Activated CD8-positive, alpha-beta T cell treated with anti-CD3 and anti-CD28 coated beads, Interleukin-2, amount 10 ng/mL, durations not matched to agents 7 days and 5 days (primary cell): ENCODE results near the gene TOMM22. TPM values are rescaled to one million over a fixed set of nuclear protein-coding genes. Genes with fewer than 3 reads are reported as not detected.

Experiments used
- ATAC-seq: fragments of 150-1000 bp; cut with Tn5 transposase; one replicate; pipeline ENCODE4 v1.10.0; 2021; ENCODE audit warnings: moderate library complexity
- CTCF ChIA-PET: fragments of 350-600 bp; sonication (Branson Sonifier 250); formaldehyde crosslinking; loops from one replicate; lab custom pipeline; 2021; ENCODE audit warnings: antibody characterized with exemption; lab: Charles Lee
- POLR2A ChIA-PET: fragments of 350-600 bp; sonication (Branson Sonifier 250); formaldehyde crosslinking; loops from one replicate; lab custom pipeline; 2021; ENCODE audit warnings: antibody characterized with exemption; lab: Charles Lee
- DNase-seq: peaks from one replicate; pipeline ENCODE4 v3.0.0-alpha.2; 2020
- H3K27ac Mint-ChIP-seq: one replicate; pipeline ENCODE4 v1.8.0; 2021; ENCODE audit warnings: mild to moderate bottlenecking, mixed read lengths
- H3K27me3 Mint-ChIP-seq: one replicate; pipeline ENCODE4 v1.8.0; 2021; ENCODE audit warnings: low read depth, mixed read lengths
- H3K36me3 Mint-ChIP-seq: one replicate; pipeline ENCODE4 v1.8.0; 2021; ENCODE audit warnings: low read depth, mixed read lengths
- H3K4me1 Mint-ChIP-seq: one replicate; pipeline ENCODE4 v1.8.0; 2021; ENCODE audit warnings: low read depth, mixed read lengths
- H3K4me3 Mint-ChIP-seq: one replicate; pipeline ENCODE4 v1.8.0; 2021; ENCODE audit warnings: mild to moderate bottlenecking, mixed read lengths
- H3K9me3 Mint-ChIP-seq: one replicate; pipeline ENCODE4 v1.8.0; 2022; ENCODE audit warnings: mixed read lengths; ENCODE audit not compliant: insufficient read depth
- total RNA-seq, 2 experiments: library from RNA; stranded (reverse); gene quantifications; one replicate each; pipeline ENCODE4 v1.2.3, GENCODE V29; 2021

Gene TOMM22
- total RNA-seq, 2 experiments from 2014 or later, result 91.3 to 98.7 TPM

DNA sequence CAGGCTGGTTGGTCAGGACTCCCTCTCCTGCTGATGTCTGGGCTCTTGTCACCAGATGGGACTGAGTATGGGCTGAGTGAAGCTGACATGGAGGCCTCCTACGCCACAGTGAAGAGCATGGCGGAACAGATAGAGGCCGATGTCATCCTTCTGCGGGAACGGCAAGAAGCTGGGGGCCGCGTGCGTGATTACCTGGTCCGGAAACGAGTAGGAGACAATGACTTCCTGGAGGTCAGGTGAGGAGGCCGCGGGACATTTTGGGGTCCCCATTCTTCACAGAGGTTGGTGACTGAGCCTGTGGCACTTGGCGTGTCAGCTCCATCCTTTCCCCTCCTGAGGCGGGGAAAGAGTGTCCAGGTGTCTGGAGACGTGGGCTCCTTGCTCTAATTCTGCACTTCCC is 34.1 kb downstream of the TOMM22 start:
- Mint-ChIP-seq H3K27me3 (no peaks in the 10 kb centered on the region), H3K4me1 (peaks cover 31% of the 10 kb centered on the region), H3K36me3 (peaks cover 33% of the 10 kb centered on the region), H3K9me3 (no peaks in the 10 kb centered on the region), H3K27ac (no peak overlapping the region), H3K4me3 (no peak overlapping the region)
- ATAC-seq, result no peak
- POLR2A ChIA-PET, result interaction anchor here (1.3 to 1.5 kb wide), 3 partner anchors 8 to 40 kb away, joined by 4 to 5 read pairs (median 4); partner anchors contain the start of gene SUN2
- no peak for DNase-seq
- CTCF ChIA-PET, result interaction anchor here (4.3 kb wide), 1 partner anchor 9 kb away, joined by 21 read pairs; no protein-coding TSS in a partner anchor

DNA sequence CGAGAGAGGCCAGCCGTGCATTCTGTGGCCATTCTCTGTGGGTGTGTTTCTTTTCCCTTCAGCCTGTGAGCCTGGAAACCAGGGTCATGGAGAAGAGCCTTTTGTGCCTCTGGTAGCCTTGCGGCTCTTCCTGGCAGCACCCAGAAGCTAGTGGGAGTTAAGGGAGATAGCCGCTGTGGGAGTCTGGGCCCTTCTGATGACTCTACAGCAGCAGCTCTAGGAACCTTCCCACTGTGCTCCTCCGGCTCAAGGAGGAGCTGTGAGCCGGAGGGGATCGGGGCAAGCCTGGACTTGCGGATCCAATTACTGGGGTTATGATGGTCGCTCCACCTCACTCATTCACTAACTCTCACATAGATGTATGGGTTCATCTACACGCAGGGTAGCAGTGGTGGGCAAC is 34.5 kb downstream of the TOMM22 start:
- no peaks in the 10 kb centered on the region for H3K27me3 Mint-ChIP-seq
- CTCF ChIA-PET, result interaction anchor here (1.1 to 4.3 kb wide), 2 partner anchors 9 to 17 kb away, joined by 3 to 21 read pairs; no protein-coding TSS in a partner anchor
- peaks cover 30% of the 10 kb centered on the region for H3K36me3 Mint-ChIP-seq
- POLR2A ChIA-PET, result interaction anchor here (1.5 kb wide), 1 partner anchor 9 kb away, joined by 4 read pairs; no protein-coding TSS in a partner anchor
- H3K4me1 Mint-ChIP-seq, result peaks cover 28% of the 10 kb centered on the region
- ATAC-seq (no peak), DNase-seq (no peak)
- H3K4me3 Mint-ChIP-seq, result no peak overlapping the region
- H3K27ac Mint-ChIP-seq, result peak overlapping the region; percentile 62
- H3K9me3 Mint-ChIP-seq, result no peaks in the 10 kb centered on the region

DNA sequence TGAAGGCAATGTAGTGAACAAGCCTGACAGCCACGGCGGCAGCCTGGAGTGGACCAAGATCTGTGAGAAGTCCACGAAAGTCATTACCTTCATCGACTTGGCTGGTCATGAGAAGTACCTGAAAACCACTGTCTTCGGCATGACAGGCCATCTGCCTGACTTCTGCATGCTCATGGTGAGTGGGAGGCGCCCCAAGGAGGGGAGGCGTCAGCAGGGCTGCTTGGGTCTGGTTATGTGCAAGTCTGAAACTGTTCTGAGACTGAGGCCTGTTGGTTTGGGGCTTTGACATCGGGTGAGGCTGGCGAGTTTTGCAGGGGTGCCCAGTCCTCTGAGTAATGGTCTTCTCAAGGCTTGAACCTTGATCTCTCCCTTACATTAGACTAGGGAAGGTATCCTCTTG is 35.1 kb downstream of the TOMM22 start:
- no peaks in the 10 kb centered on the region for H3K27me3 Mint-ChIP-seq
- CTCF ChIA-PET, result interaction anchor here (0.6 to 4.3 kb wide), 3 partner anchors 8 to 16 kb away, joined by 3 to 21 read pairs (median 3); no protein-coding TSS in a partner anchor
- peaks cover 33% of the 10 kb centered on the region for H3K36me3 Mint-ChIP-seq
- POLR2A ChIA-PET, result interaction anchor here (1.3 to 2.1 kb wide), 3 partner anchors 9 to 35 kb away, joined by 3 to 8 read pairs (median 4); partner anchors contain the start of gene TOMM22
- H3K27ac Mint-ChIP-seq, result peak overlapping the region; percentile 62
- H3K4me1 Mint-ChIP-seq, result peaks cover 28% of the 10 kb centered on the region
- DNase-seq, result no peak
- no peak for ATAC-seq
- no peaks in the 10 kb centered on the region for H3K9me3 Mint-ChIP-seq
- no peak overlapping the region for H3K4me3 Mint-ChIP-seq

DNA sequence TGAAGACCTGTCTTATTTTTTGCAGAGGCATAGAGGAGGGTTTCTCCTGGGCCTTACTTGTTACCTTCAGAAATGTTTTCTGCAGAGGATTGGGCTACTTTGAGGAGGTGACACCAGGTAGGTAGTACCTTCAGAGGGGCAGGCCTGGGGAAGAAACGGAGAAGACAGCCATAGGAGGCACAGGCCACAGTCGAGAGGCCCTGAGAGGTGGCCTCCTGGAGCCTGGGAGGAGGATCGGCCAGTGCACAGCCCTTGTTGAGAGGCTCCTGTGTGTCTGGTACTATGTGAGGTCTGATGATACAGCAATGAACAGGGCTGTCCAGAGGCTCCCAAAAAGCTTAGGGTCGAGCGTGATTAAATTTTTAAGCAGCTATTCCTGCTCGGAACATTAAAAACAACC is 35.5 kb downstream of the TOMM22 start:
- Mint-ChIP-seq H3K27me3 (no peaks in the 10 kb centered on the region), H3K36me3 (peaks cover 34% of the 10 kb centered on the region), H3K4me1 (peaks cover 25% of the 10 kb centered on the region), H3K4me3 (no peak overlapping the region), H3K9me3 (no peaks in the 10 kb centered on the region), H3K27ac (no peak overlapping the region)
- CTCF ChIA-PET, result interaction anchor here (0.6 to 1.1 kb wide), 2 partner anchors 10 to 16 kb away, joined by 3 read pairs; no protein-coding TSS in a partner anchor
- POLR2A ChIA-PET, result interaction anchor here (1.3 to 2.1 kb wide), 3 partner anchors 16 to 36 kb away, joined by 3 to 12 read pairs (median 8); partner anchors contain the start of gene TOMM22
- ATAC-seq, result no peak
- no peak for DNase-seq

DNA sequence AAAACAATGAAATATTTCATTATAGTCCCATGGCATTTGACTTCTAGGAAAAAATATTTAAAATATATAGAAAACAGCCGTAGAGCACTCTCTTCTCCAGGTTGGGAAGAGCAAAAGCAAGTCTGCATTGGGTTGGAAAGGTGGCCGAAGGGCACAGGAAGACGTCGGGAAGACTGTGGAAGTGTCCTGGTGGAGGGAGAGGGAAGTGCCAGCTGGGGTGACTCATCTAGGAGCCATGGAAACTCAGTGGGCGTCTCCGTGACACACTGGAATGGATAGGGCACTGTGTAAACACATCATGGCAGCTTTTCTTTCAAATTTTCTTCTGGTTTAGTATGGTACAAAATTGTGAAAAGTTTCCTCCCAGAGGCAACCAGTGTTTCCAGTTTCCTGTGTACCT is 36.7 kb downstream of the TOMM22 start:
- no peak overlapping the region for H3K4me3 Mint-ChIP-seq
- ATAC-seq (no peak), DNase-seq (no peak)
- ChIA-PET CTCF (interaction anchor here (0.9 kb wide), 1 partner anchor 15 kb away, joined by 3 read pairs; no protein-coding TSS in a partner anchor), POLR2A (interaction anchor here (1.0 to 2.1 kb wide), 4 partner anchors 14 to 37 kb away, joined by 3 to 12 read pairs (median 6); partner anchors contain the start of gene TOMM22)
- H3K36me3 Mint-ChIP-seq, result peaks cover 36% of the 10 kb centered on the region
- peaks cover 16% of the 10 kb centered on the region for H3K4me1 Mint-ChIP-seq
- no peaks in the 10 kb centered on the region for H3K9me3 Mint-ChIP-seq
- H3K27me3 Mint-ChIP-seq, result no peaks in the 10 kb centered on the region
- no peak overlapping the region for H3K27ac Mint-ChIP-seq

DNA sequence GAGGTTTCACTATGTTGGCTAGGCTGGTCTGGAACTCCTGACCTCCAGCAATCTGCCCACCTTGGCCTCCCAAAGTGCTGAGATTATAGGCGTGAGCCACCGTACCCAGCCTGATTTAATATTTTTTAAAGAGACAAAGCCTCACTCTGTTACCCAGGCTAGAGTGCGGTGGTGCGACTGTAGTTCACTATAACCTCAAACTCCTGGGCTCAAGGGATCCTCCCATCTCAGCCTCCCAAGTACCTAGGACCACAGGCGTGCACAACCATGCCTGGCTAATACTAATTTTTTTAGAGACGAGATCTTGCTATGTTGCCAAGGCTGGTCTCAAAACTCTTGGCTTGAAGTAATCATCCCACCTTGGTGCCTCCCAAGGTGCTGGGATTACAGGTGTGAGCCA is 37.4 kb downstream of the TOMM22 start:
- CTCF ChIA-PET, result no interaction called here
- DNase-seq, result no peak
- Mint-ChIP-seq H3K27me3 (no peaks in the 10 kb centered on the region), H3K36me3 (peaks cover 42% of the 10 kb centered on the region), H3K27ac (no peak overlapping the region), H3K4me3 (no peak overlapping the region), H3K9me3 (no peaks in the 10 kb centered on the region), H3K4me1 (peaks cover 11% of the 10 kb centered on the region)
- POLR2A ChIA-PET, result interaction anchor here (2.1 kb wide), 2 partner anchors 14 to 16 kb away, joined by 8 to 12 read pairs; no protein-coding TSS in a partner anchor
- no peak for ATAC-seq

DNA sequence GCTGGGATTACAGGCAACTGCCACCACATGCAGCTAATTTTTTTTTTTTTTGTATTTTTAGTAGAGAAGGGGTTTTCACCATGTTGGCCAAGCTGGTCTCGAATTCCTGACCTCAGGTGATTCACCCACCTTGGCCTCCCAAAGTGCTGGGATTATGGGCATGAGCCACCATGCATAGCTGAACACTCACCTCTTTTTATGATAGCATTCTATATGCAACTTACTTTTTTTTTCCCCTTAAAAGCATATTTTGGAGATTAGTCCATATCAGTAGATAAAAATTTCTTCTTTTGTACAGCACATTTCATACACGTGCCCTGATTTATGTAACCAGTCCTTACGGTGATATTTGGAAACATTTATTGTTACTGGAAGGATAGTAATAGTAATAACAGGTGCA is 38.6 kb downstream of the TOMM22 start:
- ATAC-seq (no peak), DNase-seq (no peak)
- H3K27ac Mint-ChIP-seq, result no peak overlapping the region
- no peaks in the 10 kb centered on the region for H3K9me3 Mint-ChIP-seq
- no peak overlapping the region for H3K4me3 Mint-ChIP-seq
- CTCF ChIA-PET, result interaction anchor here (1.3 kb wide), 1 partner anchor 27 kb away, joined by 3 read pairs; no protein-coding TSS in a partner anchor
- H3K27me3 Mint-ChIP-seq, result no peaks in the 10 kb centered on the region
- peaks cover 53% of the 10 kb centered on the region for H3K36me3 Mint-ChIP-seq
- POLR2A ChIA-PET, result no interaction called here
- peaks cover under 1% of the 10 kb centered on the region for H3K4me1 Mint-ChIP-seq

DNA sequence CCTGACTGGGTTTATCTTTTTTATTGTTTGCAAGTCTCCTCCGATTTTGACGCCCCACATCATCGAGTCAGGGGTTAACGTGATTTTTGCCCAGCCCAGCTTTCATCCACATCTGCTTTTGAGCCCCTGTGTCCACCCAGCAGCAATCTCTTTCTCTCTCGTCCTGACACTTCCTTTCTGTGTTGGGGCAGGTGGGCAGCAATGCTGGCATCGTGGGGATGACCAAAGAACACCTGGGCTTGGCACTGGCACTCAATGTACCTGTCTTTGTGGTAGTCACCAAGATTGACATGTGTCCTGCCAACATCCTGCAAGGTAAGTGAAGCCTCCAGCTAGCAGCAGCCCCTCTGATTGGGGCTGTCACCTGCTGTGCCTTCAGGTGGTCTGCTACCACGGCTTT is 39.8 kb downstream of the TOMM22 start:
- CTCF ChIA-PET, result interaction anchor here (0.8 to 4.3 kb wide), 4 partner anchors 10 to 48 kb away, joined by 3 to 57 read pairs (median 26); partner anchors contain the start of gene GTPBP1
- Mint-ChIP-seq H3K36me3 (peaks cover 55% of the 10 kb centered on the region), H3K4me3 (no peak overlapping the region), H3K27me3 (no peaks in the 10 kb centered on the region), H3K4me1 (no peaks in the 10 kb centered on the region), H3K9me3 (no peaks in the 10 kb centered on the region), H3K27ac (no peak overlapping the region)
- DNase-seq, result no peak
- POLR2A ChIA-PET, result interaction anchor here (0.5 to 6.0 kb wide), 2 partner anchors 12 to 36 kb away, joined by 3 to 41 read pairs; no protein-coding TSS in a partner anchor
- no peak for ATAC-seq

DNA sequence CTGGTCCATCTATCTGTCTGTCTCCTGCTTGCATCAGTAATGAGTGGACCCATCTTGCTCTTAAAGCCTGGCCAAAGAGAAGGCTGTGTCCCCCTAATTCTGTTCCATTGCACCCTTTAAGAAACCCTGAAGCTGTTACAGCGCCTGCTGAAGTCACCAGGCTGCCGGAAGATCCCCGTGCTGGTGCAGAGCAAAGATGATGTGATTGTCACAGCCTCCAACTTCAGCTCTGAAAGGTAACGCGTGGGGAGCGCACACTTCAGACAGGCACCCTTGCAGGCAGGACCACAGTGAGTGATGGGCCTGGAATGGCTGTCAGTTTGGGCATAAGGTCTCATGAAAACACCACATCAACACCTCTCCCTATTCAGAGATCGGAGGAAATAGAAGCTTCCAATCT is 42.4 kb downstream of the TOMM22 start:
- ChIA-PET POLR2A (interaction anchor here (0.8 to 6.0 kb wide), 3 partner anchors 9 to 28 kb away, joined by 3 to 41 read pairs (median 4); no protein-coding TSS in a partner anchor), CTCF (interaction anchor here (0.7 to 4.3 kb wide), 16 partner anchors 9 to 232 kb away, joined by 3 to 57 read pairs (median 6); partner anchors contain the start of genes GTPBP1 and TOMM22)
- no peaks in the 10 kb centered on the region for H3K27me3 Mint-ChIP-seq
- DNase-seq, result no peak
- H3K27ac Mint-ChIP-seq, result no peak overlapping the region
- H3K4me3 Mint-ChIP-seq, result no peak overlapping the region
- no peaks in the 10 kb centered on the region for H3K4me1 Mint-ChIP-seq
- H3K36me3 Mint-ChIP-seq, result peaks cover 61% of the 10 kb centered on the region
- ATAC-seq, result no peak
- no peaks in the 10 kb centered on the region for H3K9me3 Mint-ChIP-seq

DNA sequence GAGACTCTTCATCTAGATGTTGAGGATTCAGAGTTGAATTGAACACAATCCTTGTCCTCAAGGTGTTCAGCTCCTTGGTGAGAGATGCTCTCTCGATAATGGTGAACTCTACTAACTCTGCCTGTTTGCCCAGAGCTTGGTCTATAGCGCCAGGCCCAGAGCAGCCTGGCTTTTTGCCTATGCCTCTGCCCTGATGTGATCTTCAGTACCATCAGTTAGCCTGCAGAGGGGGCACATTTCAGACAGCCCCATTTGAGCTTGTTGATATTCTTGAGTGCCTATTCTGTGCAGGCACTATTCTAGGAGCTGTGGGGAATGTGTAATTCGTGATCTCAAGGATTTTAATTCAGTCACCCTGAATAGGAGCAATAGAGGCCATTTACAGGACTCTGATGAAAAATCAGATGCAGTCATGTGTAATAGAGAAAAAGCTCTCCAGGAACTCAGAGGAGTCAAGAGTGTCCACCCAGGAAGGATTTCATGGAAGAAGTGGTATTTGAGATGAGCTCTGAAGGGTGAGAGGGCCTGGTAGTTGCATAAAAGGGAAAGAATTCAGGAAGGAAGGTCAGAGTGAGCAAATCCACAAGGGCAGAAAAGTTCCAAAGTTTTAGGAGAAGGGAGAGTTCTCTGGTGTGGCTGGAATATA is 43.3 kb downstream of the TOMM22 start:
- Mint-ChIP-seq H3K4me3 (no peak overlapping the region), H3K4me1 (no peaks in the 10 kb centered on the region), H3K27me3 (no peaks in the 10 kb centered on the region), H3K27ac (peak overlapping the region; percentile 28), H3K36me3 (peaks cover 66% of the 10 kb centered on the region), H3K9me3 (no peaks in the 10 kb centered on the region)
- ChIA-PET CTCF (interaction anchor here (0.6 to 4.3 kb wide), 24 partner anchors 9 to 673 kb away, joined by 3 to 57 read pairs (median 4); partner anchors contain the start of genes GTPBP1 and TOMM22), POLR2A (interaction anchor here (0.8 to 6.0 kb wide), 3 partner anchors 8 to 27 kb away, joined by 3 to 41 read pairs (median 4); no protein-coding TSS in a partner anchor)
- ATAC-seq, result peak; percentile 73
- peak; percentile 56 for DNase-seq

DNA sequence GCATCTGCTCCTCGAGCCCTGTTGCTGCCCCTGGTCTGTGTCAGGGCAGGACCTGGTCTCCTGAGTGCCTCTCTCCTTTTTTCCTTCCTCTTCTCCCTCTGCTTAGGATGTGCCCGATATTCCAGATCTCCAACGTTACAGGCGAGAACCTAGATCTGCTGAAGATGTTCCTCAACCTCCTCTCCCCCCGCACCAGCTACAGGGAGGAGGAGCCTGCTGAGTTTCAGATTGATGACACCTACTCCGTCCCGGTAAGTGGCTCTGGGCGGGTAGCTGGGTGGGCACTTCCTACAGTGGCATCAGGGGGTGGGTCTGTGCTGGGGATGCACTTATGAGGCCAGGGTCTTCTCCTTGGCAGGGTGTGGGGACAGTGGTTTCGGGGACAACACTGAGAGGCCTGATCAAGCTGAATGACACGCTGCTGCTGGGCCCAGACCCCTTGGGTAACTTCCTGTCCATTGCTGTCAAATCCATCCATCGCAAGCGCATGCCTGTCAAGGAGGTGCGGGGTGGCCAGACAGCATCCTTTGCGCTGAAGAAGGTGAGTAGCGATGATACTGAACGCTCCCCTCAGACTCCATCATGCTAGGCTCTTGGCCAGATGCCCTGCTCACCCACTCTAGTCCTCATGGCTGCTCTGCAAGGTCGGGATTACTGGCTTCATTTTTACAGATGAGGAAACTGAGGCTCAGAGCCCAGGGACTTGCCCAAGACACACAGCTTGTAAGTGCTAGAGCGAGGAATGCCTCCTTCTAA is 44.3 kb downstream of the TOMM22 start:
- no peaks in the 10 kb centered on the region for H3K4me1 Mint-ChIP-seq
- no peak overlapping the region for H3K27ac Mint-ChIP-seq
- ChIA-PET CTCF (interaction anchor here (1.5 to 4.3 kb wide), 5 partner anchors 8 to 674 kb away, joined by 5 to 57 read pairs (median 16); partner anchors contain the start of gene GTPBP1), POLR2A (interaction anchor here (6.0 kb wide), 1 partner anchor 7 kb away, joined by 41 read pairs; no protein-coding TSS in a partner anchor)
- no peaks in the 10 kb centered on the region for H3K27me3 Mint-ChIP-seq
- ATAC-seq, result no peak
- H3K4me3 Mint-ChIP-seq, result no peak overlapping the region
- no peaks in the 10 kb centered on the region for H3K9me3 Mint-ChIP-seq
- DNase-seq, result no peak
- peaks cover 74% of the 10 kb centered on the region for H3K36me3 Mint-ChIP-seq
